Mucosa of gallbladder (tissue), 1 donor: ENCODE data around the gene PTGS2. TPM values are rescaled to one million over a fixed set of nuclear protein-coding genes. Genes with fewer than 3 reads are reported as not detected.

Experiments
- total RNA-seq: library from RNA; stranded (reverse); gene quantifications from one replicate; pipeline ENCODE4 v1.2.1, GENCODE V29; 2021
- donor health status: DM: no; HTN: no; CAD: no.

The PTGS2 gene
- total RNA-seq, 1 donor from 2014 or later, result 10.0 TPM

Other genes starting within 250 kb of the PTGS2 start
- not detected for gene PDC, start 219.3 kb downstream of the PTGS2 start, total RNA-seq
- gene PLA2G4A, start 148.5 kb upstream of the PTGS2 start, total RNA-seq, result 11.0 TPM